IPS-15b (cell line): ENCODE data around the gene S100B.

Source experiments
- H3K27me3 ChIP-seq: one replicate; pipeline ENCODE4 v1.6.1; 2013; ENCODE audit warnings: low read length; ENCODE audit not compliant: control insufficient read depth, insufficient read depth
- H3K36me3 ChIP-seq: one replicate; pipeline ENCODE4 v1.6.1; 2013; ENCODE audit warnings: low read length; ENCODE audit not compliant: control insufficient read depth, insufficient read depth
- H3K4me1 ChIP-seq: one replicate; pipeline ENCODE4 v1.6.1; 2013; ENCODE audit warnings: mild to moderate bottlenecking, low read length; ENCODE audit not compliant: control insufficient read depth, insufficient read depth
- H3K4me3 ChIP-seq: one replicate; pipeline ENCODE4 v1.5.1; 2013; ENCODE audit warnings: low read depth, low read length
- H3K9ac ChIP-seq: one replicate; pipeline ENCODE4 v1.6.1; 2013; ENCODE audit warnings: low read depth, mild to moderate bottlenecking, low read length
- H3K9me3 ChIP-seq: one replicate; pipeline ENCODE4 v1.6.1; 2013; ENCODE audit warnings: mild to moderate bottlenecking, low read length; ENCODE audit not compliant: control insufficient read depth, insufficient read depth

The S100B gene

GRCh38 chr21:46626536-46626935, 21.7 kb upstream of the S100B start:
- Histone ChIP-seq H3K9me3 (peaks cover 13% of the 10 kb centered on the region), H3K4me1 (peaks cover 2% of the 10 kb centered on the region), H3K36me3 (no peaks in the 10 kb centered on the region), H3K4me3 (no peak overlapping the region), H3K27me3 (no peaks in the 10 kb centered on the region), H3K9ac (no peak overlapping the region)

GRCh38 chr21:46625759-46626158, 20.9 kb upstream of the S100B start:
- H3K4me1 ChIP-seq: peaks cover 2% of the 10 kb centered on the region
- H3K27me3 ChIP-seq: no peaks in the 10 kb centered on the region
- H3K9ac ChIP-seq: no peak overlapping the region
- no peak overlapping the region for H3K4me3 ChIP-seq
- H3K9me3 ChIP-seq: peaks cover 13% of the 10 kb centered on the region
- H3K36me3 ChIP-seq: no peaks in the 10 kb centered on the region

- Histone ChIP-seq H3K4me1 (peaks cover 9% of the 10 kb centered on the region), H3K36me3 (no peaks in the 10 kb centered on the region), H3K27me3 (no peaks in the 10 kb centered on the region), H3K9ac (no peak overlapping the region), H3K4me3 (no peak overlapping the region), H3K9me3 (peaks cover 13% of the 10 kb centered on the region)
Measured at GRCh38 chr21:46624050-46624449, 19.2 kb upstream of the S100B start.

- no peaks in the 10 kb centered on the region for H3K36me3 ChIP-seq
- H3K4me1 ChIP-seq: peaks cover 9% of the 10 kb centered on the region
- H3K27me3 ChIP-seq: no peaks in the 10 kb centered on the region
- H3K9ac ChIP-seq: no peak overlapping the region
- peaks cover 13% of the 10 kb centered on the region for H3K9me3 ChIP-seq
- H3K4me3 ChIP-seq: no peak overlapping the region
Measured at GRCh38 chr21:46622226-46622625, 17.3 kb upstream of the S100B start.

- peaks cover 13% of the 10 kb centered on the region for H3K9me3 ChIP-seq
- no peak overlapping the region for H3K9ac ChIP-seq
- H3K36me3 ChIP-seq: no peaks in the 10 kb centered on the region
- no peak overlapping the region for H3K4me3 ChIP-seq
- peaks cover 9% of the 10 kb centered on the region for H3K4me1 ChIP-seq
- H3K27me3 ChIP-seq: no peaks in the 10 kb centered on the region
Measured at GRCh38 chr21:46621457-46622182, 16.7 kb upstream of the S100B start.

- H3K27me3 ChIP-seq: no peaks in the 10 kb centered on the region
- H3K36me3 ChIP-seq: no peaks in the 10 kb centered on the region
- H3K9me3 ChIP-seq: peaks cover 11% of the 10 kb centered on the region
- no peak overlapping the region for H3K9ac ChIP-seq
- peaks cover 9% of the 10 kb centered on the region for H3K4me1 ChIP-seq
- H3K4me3 ChIP-seq: no peak overlapping the region
Measured at GRCh38 chr21:46620846-46621245, 16.0 kb upstream of the S100B start.

GRCh38 chr21:46619846-46620245, 15.0 kb upstream of the S100B start:
- H3K36me3 ChIP-seq: no peaks in the 10 kb centered on the region
- no peak overlapping the region for H3K4me3 ChIP-seq
- H3K9me3 ChIP-seq: peaks cover 2% of the 10 kb centered on the region
- H3K27me3 ChIP-seq: no peaks in the 10 kb centered on the region
- H3K4me1 ChIP-seq: peaks cover 9% of the 10 kb centered on the region
- H3K9ac ChIP-seq: no peak overlapping the region

GRCh38 chr21:46618738-46619379, 14.0 kb upstream of the S100B start:
- Histone ChIP-seq H3K4me3 (no peak overlapping the region), H3K27me3 (no peaks in the 10 kb centered on the region), H3K4me1 (peaks cover 9% of the 10 kb centered on the region), H3K9ac (no peak overlapping the region), H3K9me3 (no peaks in the 10 kb centered on the region), H3K36me3 (no peaks in the 10 kb centered on the region)

GRCh38 chr21:46617267-46618051, 12.6 kb upstream of the S100B start:
- H3K4me1 ChIP-seq: peaks cover 9% of the 10 kb centered on the region
- no peaks in the 10 kb centered on the region for H3K27me3 ChIP-seq
- H3K36me3 ChIP-seq: no peaks in the 10 kb centered on the region
- H3K4me3 ChIP-seq: no peak overlapping the region
- H3K9ac ChIP-seq: no peak overlapping the region
- no peaks in the 10 kb centered on the region for H3K9me3 ChIP-seq

GRCh38 chr21:46616656-46617055, 11.8 kb upstream of the S100B start:
- no peak overlapping the region for H3K4me3 ChIP-seq
- H3K27me3 ChIP-seq: no peaks in the 10 kb centered on the region
- no peaks in the 10 kb centered on the region for H3K9me3 ChIP-seq
- H3K9ac ChIP-seq: no peak overlapping the region
- H3K36me3 ChIP-seq: no peaks in the 10 kb centered on the region
- peaks cover 7% of the 10 kb centered on the region for H3K4me1 ChIP-seq

GRCh38 chr21:46616050-46616449, 11.2 kb upstream of the S100B start:
- Histone ChIP-seq H3K9ac (no peak overlapping the region), H3K9me3 (no peaks in the 10 kb centered on the region), H3K4me3 (no peak overlapping the region), H3K27me3 (no peaks in the 10 kb centered on the region), H3K4me1 (peaks cover 7% of the 10 kb centered on the region), H3K36me3 (no peaks in the 10 kb centered on the region)
